Activated gamma-delta T cell (primary cell): ENCODE measurements around the gene PLEKHA5.
"Not testable (repeated sequence)": the region's sequence is repeated elsewhere in the genome, so short reads cannot be mapped to it uniquely, and the experiment has no call there.

ENCODE experiments used
- DNase-seq: peaks from one replicate; lab custom pipeline; 2025; lab: John Stamatoyannopoulos, UW

PLEKHA5 gene

DNA sequence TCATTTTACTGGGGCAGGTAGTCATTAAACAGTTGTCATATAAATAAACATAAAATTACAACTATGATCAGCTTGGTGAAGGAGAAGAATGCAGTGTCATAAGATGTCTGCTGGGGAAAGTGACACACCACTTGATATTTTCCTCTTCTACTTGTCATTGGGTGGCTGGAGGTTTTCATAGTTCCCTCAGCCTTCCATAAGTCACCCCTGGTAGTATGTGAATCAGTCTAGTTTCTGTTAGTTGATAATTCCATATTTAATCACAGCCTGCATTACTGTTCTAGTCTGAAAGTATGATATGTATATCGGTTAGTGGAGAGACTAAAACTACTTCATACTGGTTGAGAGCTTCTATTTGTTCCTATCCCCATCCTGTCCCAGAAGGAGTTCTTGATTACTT is 38.2 kb downstream of the PLEKHA5 start:
- no peak for DNase-seq

DNA sequence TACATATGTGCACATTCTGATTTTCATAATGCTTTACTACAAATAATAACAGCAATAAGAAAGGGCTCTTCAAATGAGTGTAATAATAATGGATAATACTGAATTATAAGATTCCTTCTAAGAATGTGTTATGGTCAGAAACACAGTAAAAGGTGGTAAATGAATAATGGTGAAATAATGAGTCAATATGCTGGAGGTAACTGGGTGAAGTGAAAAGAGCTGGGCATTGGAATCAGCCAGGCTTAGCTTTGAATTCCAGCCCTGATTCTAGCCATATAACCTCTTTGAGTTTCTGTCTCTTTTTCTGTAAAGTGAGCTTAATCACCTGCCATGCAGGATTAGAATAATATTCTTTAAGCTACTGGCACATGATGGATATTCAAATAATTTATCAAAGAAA is 39.1 kb downstream of the PLEKHA5 start:
- DNase-seq: no peak

DNA sequence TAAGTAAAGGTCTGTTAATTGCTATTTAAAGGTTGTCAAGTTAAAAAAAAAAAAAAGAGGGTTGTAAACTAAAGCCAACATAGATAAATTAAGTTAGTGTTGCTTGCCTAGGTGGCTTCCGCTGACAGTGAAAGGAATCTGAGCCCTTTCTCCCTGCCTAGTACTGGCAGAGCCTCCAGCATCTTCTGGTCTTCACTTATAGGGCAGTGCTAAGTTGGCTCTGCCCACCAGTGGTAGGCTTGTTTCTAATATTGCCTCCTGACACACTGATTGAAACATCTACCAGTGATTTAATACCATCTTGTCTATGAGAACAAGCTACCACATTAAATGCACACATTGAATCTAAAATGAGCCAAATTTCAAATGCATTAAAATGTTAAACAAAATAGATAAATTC is 39.7 kb downstream of the PLEKHA5 start:
- DNase-seq: no peak

DNA sequence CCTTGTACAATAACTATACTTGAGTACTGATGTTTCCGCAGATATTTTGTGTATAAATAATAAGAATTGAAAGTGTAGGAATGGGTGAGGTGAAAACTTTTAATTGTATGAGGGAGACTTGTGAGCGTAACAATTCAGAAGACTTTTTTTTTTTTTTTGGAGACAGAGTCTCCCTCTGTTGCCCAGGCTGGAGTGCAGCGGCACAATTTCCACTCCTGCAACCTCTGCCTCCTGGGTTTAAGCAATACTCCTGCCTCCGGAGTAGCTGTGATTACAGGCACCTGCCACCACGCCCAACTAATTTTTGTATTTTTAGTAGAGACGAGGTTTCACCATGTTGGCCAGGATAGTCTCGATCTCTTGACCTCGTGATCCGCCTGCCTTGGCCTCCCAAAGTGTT is 40.8 kb downstream of the PLEKHA5 start:
- not testable (repeated sequence) for DNase-seq

DNA sequence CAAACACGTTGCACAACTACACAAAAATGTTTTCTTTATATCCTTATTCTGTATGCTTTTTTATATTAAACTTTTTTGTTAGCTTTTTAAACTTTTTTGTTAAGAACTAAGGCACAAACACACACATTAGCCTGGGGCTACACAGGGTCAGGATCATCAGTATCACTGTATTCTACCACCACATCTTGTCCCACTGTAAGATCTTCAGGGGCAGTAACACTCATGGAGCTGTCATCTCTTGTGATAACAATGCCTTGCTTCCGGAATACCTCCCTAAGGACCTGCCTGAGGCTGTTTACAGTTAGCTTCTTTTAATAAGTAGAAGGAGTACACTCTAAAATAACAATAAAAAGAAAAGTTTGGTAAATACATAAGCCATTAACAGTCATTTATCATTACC is 42.2 kb downstream of the PLEKHA5 start:
- no peak for DNase-seq

DNA sequence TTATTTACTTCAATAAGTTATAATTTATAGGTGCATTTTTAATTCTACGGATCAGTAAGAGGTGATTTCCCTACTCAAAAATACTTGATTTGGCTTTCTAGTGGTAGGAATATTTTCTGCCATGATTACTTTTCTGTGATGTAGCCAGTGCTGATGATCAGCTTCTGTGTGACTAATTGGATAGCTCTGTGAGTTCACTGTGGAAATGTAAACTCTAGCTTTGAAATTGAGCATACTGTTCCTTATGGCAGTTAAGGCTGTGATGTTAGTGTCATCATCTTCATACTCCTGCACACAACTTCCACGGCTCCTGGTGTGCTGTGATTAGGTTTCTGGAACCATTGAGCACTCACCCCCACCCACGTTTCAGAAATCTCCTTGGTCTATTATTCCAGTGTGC is 48.2 kb downstream of the PLEKHA5 start:
- DNase-seq: no peak

DNA sequence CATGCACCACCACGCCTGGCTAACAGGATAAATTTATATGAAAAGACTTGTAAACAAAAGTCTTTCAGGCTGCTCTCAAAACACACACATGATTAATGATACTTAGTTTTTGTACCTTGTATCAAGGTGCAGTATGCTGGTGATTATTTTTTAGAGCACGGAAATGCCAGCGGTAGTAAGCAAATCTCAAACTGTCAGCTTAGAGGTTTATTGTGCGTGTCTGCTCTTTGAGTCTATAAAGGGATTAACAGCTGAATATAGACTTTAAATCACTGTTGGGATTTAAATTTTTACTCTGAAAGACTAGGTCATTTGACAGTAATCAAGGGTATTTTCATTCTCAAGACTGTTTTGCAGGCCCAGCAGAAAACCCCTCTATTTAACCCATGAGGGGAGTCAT is 50.5 kb downstream of the PLEKHA5 start:
- DNase-seq: no peak

DNA sequence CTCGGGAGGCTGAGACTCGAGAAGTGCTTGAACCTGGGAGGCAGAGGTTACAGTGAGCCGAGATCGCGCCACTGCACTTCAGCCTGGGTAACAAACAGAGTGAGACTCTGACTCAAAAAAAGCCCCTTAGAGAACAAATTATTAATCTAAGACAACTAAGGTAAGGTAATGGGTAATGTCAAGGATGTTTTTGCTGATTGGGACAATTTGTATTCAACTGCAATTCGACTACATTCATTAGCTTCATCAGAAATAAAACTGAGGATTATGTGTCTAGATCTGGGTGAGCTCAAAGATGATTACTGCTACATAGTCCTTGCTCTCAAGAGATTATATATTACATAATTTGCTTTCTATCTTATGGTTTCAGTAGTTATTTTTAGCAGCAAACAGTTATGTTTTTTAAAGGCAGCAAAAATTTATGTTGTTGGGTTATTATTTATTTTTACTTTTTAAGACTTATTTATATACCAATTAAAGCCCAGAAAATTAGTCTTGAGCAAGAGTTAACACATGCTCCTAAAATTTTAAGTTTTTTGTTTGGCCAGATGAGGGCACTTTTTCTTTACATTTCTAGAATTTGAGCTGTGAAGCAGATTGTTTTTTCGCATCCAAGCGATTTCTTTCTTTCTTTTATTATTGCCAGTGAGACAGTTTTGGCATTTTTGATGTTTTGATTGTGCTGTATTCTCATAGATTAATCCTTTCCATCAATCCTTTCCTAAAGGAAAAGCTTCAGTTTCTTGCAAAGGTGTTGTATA is 52.3 kb downstream of the PLEKHA5 start:
- no peak for DNase-seq

DNA sequence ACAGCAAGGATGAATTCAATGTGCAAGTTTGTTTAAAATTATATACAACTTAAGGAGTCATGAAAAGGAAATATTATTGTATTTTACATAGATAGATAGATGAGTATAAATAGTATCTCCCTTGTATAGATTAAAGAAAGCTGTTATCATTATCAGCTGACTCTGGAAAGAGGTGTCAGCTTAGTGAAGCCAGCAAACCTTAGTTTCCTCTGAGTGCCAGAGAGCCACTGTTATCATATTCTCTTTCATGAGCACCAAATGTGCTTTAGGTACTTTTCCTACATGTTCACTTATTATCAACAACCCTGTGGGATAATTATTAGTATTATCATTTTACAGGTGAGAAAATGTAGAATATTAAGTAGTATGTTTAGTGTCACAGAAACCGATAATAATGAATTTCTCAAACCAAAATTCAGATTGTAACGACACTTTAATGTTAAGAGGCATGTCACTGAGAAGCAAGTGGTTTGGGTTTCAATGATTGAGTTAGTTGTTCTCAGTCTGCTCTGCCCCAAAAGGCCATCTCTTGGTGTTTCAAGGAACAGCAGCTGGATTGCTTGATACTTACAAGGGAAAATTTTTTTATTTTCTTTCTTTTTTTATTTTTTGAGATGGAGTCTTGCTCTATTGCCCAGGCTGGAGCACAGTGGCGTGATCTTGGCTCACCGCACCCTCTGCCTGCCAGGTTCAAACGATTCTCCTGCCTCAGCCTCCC is 53.7 kb downstream of the PLEKHA5 start:
- DNase-seq: no peak

DNA sequence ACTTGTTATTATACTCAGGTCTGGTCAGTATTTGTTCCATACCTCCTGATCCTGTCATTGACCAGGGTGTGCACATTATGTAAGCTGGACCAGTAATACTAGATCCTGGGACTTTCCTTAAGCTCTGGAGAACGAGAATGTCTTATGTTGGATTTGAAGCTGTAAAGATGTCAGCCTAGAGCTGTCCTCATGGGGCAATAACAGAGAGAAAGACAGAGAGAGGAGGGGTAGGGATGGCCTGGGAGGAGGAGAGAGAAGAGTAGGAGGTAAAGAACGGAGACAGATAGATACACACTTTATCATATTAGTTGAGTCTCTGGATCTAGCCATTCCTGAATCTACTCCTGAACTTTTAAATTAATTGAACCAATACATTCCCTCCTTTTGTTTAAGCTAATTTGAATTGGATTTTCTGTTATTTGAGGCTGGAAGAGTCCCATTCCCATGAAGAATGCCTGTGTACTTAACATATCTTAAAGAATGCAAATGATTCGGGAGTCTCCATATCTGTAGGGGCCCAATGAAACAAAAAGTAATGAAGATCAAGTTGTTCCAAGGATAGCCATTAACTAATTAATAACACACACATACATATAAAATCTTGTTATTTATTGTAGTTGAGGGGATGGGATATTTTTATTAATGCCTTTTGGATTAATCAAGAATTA is 55.9 kb downstream of the PLEKHA5 start:
- no peak for DNase-seq

DNA sequence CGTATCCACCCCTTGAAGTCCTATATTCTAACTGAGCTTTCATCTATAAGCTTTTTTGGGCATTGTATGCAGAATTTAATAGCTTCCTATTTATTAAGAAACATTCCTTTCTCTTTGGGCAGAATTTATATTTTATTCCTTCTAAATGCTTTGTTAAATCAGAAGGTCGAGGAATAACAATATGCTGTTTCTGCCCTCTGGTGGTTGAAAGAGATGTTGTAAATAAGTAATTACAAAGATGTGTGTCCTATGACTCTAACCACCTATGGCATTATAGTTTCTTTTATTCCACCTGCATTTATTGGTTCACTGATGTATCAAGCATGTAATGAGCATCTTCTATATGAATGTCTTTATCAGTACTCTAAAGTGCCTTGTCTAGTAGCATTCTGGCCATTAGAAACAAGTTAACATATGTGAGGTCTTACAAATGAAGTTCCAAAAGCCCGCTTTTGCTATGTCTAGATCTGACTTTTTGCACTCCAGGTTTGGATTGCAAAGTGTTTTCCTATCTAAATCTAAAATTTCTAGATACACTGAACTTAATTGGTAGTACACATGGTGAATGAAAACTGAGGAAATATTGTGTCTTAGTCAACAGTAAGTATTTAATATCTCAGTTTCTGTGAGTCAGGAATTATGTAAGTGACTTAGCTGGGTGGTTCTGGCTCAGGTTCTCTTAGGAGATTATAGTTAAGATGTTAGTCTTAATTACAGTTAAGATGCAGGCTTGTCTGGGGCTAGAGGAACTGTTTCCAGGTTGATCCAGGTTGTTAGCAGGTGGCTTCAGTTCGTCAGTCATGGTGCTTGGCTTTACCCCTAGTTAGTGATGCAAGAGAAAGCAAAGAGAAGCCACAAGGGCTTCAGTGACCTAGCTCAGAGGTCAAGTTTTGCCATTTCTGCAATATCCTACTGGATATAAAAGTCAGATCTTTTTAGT is 57.5 kb downstream of the PLEKHA5 start:
- DNase-seq: no peak

DNA sequence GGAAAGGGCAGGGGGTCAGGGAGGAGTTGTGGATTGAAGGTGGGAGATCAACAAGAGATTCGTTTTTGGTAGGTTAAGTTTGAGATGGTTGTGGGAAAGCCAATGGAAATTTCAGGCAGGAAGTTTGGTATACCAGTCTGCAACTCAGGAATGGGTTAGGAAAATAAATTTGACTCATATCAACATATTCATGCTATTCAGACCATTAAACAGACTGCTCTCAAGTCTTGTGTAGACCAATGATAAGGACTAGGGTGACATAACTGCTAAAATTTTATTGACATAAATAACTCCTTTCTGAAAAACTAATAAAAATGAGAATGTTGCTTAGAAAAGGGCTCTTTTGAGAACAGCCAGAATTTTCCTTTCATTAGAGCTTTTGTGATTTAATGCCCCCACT is 60.0 kb downstream of the PLEKHA5 start:
- no peak for DNase-seq

DNA sequence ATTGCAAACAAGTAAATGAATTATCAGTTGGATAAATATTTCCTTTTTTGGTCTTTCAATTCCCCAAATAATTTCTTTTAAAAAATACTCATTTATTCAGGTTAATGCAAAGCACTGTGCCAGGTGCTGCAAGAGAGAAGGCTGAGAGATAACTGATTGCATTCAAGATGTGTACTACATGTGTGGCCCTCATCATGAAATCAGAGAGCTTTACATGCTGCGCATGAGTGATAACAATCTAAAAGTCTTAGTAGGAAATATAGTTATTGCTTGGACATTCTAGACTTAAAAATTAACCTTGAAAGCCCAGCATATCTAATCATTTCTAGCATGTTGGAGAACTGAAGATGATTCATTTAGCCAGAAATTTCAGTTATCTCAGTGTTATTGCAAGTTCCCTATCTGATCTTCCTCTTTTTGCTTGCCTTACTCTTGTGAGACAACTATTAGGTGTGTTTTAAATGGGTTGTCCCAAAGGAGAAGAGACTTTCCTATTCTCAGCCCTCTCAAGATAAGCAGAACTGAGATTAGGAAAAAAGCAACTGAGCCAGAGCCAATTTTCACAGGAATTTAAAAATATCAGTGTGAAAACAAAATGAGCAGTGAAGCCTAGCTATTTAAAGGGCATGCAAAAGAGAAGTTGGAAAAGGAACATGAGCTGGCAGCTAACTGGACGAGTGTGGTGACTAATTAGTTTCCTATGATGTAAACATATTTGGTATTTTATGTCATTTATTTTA is 60.9 kb downstream of the PLEKHA5 start:
- DNase-seq: no peak

DNA sequence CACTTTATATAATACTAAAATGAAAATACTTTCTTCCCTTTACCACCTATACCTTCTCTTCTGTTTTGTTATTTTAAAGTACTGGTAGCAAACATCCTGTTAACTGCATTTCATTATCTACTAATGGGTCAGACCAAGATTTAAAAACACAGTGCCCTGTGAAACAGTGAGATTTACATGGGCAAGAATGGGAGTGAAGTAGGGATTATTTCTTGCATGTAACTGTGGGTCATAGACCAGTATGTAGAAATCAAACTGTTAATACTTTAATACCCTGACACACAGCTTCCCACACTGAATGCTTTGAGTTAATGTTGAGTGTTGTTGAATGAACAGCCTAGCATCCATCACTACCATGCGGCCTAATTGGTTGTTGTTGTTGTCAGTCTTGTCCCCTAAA is 61.6 kb downstream of the PLEKHA5 start:
- DNase-seq: no peak

DNA sequence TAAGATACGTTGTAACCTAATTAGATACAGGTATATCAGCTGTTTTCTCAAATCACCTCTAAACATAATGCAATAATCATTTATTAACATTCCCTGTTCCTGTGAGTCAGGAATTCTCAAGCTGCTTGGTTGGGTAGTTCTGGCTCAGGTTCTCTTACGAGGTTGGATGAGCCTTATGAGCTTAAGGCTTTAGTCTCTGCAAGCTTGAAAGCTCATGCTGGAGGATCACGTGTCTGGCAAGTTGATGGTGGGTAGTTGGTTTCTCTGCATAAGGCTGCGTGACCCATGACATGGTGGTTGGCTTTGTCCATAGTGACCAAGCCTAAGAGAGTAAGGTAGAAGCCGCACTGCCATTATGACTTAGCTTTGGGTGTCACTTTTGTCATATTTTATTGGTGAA is 62.0 kb downstream of the PLEKHA5 start:
- no peak for DNase-seq

DNA sequence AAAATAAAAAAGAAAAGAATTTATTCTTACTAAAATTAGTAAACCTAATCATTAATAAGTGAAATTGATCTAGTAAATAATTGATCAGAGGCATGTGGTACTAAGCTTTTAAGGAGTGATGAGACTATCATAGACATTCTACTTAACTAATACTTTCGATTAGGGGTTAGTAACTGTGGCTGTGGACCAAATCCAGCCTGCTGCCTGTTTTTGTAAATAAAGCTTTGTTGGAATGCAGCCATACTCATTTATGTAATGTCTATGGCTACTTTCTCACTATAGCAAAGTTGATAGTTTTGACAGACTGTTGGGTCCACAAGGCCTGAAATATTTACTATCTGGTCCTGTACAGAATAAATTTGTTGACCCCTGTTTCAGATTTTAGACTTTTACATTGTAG is 63.2 kb downstream of the PLEKHA5 start:
- DNase-seq: no peak

DNA sequence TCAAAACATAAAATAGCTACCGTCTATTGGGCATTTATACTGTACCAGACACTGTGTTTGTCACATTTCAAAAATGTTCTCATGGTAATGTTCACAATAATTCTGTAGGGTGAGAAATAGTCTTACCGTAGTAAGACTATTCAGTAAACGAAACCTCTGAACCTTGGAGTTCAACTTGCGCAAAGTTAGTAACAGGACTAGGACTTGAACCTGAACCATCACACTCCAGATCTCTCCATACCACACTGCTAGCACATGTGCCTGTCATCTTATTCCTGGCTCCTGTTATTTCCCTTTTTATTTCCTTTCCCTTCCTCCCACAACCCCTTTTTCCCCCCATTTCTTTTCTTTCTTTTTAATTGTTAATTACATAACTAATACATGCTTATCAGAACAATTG is 65.4 kb downstream of the PLEKHA5 start:
- DNase-seq: no peak

DNA sequence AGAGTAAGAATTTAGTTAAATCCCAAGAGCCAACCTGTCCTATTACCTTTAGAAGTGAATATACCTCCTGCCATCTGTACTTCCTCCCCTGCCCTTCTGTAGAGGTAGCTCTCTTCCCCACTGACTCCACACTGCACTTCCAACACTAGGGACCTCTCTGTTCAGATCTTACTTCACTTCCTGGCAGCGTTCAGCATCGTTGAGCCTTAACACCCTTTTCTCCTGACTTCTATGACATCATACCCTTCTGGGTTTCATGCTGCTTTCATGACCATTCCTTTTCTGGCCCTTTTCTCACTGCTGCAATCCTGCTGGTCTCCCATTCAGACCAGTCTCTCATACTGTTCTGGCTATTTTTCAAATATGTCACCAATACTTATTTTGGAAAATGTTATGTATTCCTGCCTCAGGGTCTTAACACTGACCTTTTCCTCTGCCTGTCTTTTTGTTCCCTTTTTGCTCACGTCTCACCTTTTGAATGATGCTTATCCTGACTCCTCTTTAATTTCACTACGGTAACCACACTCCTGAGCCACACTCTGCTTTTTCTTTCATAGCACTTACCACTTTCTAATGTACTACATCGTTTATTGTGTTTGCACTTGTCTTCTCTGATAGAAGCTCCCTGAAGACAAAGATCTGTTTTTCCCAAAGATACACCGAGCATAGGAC is 67.6 kb downstream of the PLEKHA5 start:
- no peak for DNase-seq

DNA sequence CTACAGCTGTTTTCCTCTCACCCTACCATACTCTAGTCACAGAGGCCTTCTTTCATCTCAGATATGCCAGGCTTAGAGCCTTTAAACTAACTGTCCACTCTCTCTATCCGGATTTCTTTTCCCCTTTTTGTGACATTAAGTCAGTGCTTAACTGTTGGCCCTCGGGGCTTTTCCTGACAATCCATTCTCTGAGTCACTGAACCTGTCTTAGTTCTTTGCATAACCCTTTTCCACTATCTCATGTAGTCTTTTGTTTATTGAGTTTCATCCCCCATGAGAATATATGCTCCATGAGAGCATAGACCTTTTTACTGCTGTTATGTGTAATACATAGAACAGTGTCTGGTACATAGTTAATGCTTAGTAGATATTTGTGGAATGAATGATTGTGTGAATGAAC is 68.7 kb downstream of the PLEKHA5 start:
- no peak for DNase-seq

DNA sequence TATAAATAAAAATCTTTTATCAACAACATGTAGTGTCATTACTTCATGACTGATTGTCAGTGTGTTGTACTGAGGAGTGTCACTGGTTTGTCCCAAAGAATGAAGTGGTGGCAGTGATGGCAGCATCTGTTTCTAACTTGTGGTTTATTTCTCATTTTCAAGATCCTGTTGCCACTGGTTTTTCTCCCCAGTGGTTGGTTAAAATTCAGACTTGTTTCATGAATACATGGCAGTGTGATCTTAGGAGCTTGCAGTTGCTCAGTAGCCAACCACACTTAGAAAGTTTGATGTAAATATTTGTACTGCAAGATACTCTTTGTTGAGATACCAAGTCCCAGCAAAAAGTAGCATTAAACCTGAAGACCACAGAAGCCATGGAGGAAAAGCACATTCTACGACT is 69.8 kb downstream of the PLEKHA5 start:
- no peak for DNase-seq

DNA sequence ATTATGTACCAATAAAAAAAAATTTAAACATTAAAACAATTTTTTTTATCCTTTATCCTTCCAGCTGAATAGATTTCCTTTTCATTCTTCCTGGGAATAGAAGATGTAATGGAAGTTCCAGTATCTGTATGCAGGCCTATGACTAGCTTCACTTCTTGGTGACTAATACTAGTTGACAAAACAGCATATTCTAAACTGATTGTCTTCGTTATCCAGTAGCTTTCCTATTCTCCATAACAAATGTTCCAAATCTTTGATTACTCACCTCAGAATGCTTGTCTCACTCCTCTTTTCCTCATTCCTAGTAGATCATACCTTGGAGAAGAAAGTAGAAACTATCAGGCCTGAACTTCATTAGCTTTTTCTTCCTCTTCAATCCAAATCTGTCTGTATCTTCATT is 70.7 kb downstream of the PLEKHA5 start:
- no peak for DNase-seq
